SK-N-SH (cell line): ENCODE results near the gene PLCE1. TPM values are rescaled to one million over a fixed set of nuclear protein-coding genes. Genes with fewer than 3 reads are reported as not detected.

Experiments used
- CTCF ChIA-PET: fragments of 300-600, 350-600 bp; formaldehyde crosslinking; extraction: SDS; loops from one replicate; lab custom pipeline; 2021; lab: Yijun Ruan, JAX
- POLR2A ChIA-PET: fragments of 350-600 bp; sonication (Branson Sonifier 250); formaldehyde crosslinking; extraction: SDS; loops from one replicate; lab custom pipeline; 2020; ENCODE audit warnings: antibody characterized with exemption, inconsistent platforms; lab: Yijun Ruan, JAX
- DNase-seq: peaks from one replicate; pipeline ENCODE4 v3.0.0; 2012
- H2AFZ ChIP-seq: fragments of 200-600 bp; sonication (generic); 2 replicates; pipeline ENCODE4 v1.8.1; 2016; ENCODE audit warnings: antibody characterized with exemption, mild to moderate bottlenecking, low read depth
- H3F3A ChIP-seq: fragments of 200-600 bp; sonication (generic); replicated peaks from 2 replicates; pipeline ENCODE3; 2016; ENCODE audit warnings: antibody characterized with exemption, mild to moderate bottlenecking; ENCODE audit not compliant: insufficient read depth
- H3K27ac ChIP-seq, 2 experiments: fragments of 200-500 bp in 1 of 2; fragments of 200-600 bp in 1 of 2; sonication (Bioruptor generic) in 1 of 2; sonication (generic), shearing (Covaris generic) in 1 of 2; 2 replicates each; pipeline versions ENCODE4 v1.5.1 to v1.6.1; 2014 to 2016; ENCODE audit warnings: low read depth in 2 of 2, inconsistent platforms in 1 of 2, low read length in 1 of 2, mild to moderate bottlenecking in 1 of 2, mixed read lengths in 1 of 2
- H3K27me3 ChIP-seq: fragments of 200-600 bp; sonication (generic), shearing (Covaris generic); 2 replicates; pipeline ENCODE4 v1.6.1; 2016; ENCODE audit warnings: mixed run types; ENCODE audit not compliant: insufficient read depth
- H3K36me3 ChIP-seq, 2 experiments: fragments of 200-500 bp in 1 of 2; fragments of 200-600 bp in 1 of 2; sonication (Bioruptor generic) in 1 of 2; sonication (generic) in 1 of 2; replicated peaks in 1 of 2; 2 replicates each; pipeline versions ENCODE3 to v1.5.1; 2014 to 2016; ENCODE audit warnings: low read length in 1 of 2, mild to moderate bottlenecking in 1 of 2; ENCODE audit not compliant: insufficient read depth in 2 of 2, control insufficient read depth in 1 of 2
- H3K4me1 ChIP-seq, 2 experiments: fragments of 200-500 bp in 1 of 2; fragments of 200-600 bp in 1 of 2; sonication (Bioruptor generic) in 1 of 2; sonication (generic), shearing (Covaris generic) in 1 of 2; 2 replicates each; pipeline versions ENCODE4 v1.5.1 to v1.6.1; 2014 to 2016; ENCODE audit warnings: low read depth in 1 of 2, low read length in 1 of 2, mixed run types in 1 of 2; ENCODE audit not compliant: insufficient read depth in 2 of 2, control insufficient read depth in 1 of 2
- H3K4me2 ChIP-seq: fragments of 200-600 bp; sonication (generic), shearing (Covaris generic); 2 replicates; pipeline ENCODE4 v1.6.1; 2017; ENCODE audit warnings: mixed run types
- H3K4me3 ChIP-seq, 2 experiments: fragments of 200-500 bp in 1 of 2; fragments of 200-600 bp in 1 of 2; sonication (Bioruptor generic) in 1 of 2; sonication (generic), shearing (Covaris generic) in 1 of 2; 2 replicates each; pipeline versions ENCODE4 v1.5.1 to v1.8.1; 2014 to 2016; ENCODE audit warnings: low read depth in 2 of 2, inconsistent platforms in 1 of 2, low read length in 1 of 2, mild to moderate bottlenecking in 1 of 2, mixed read lengths in 1 of 2, moderate library complexity in 1 of 2
- H3K79me2 ChIP-seq: fragments of 200-600 bp; sonication (generic); 2 replicates; pipeline ENCODE4 v1.8.1; 2017; ENCODE audit warnings: mild to moderate bottlenecking; ENCODE audit not compliant: insufficient read depth
- H3K9ac ChIP-seq: fragments of 200-600 bp; sonication (generic); 2 replicates; pipeline ENCODE4 v1.6.1; 2017; ENCODE audit warnings: mixed run types
- H3K9me2 ChIP-seq: fragments of 200-600 bp; sonication (generic); 2 replicates; pipeline ENCODE4 v1.6.1; 2017; ENCODE audit warnings: mixed run types
- H3K9me3 ChIP-seq: fragments of 200-600 bp; sonication (generic); 2 replicates; pipeline ENCODE4 v1.6.1; 2017; ENCODE audit warnings: mixed run types, mild to moderate bottlenecking, moderate library complexity
- H4K20me1 ChIP-seq: fragments of 200-600 bp; sonication (generic); 2 replicates; pipeline ENCODE4 v1.6.1; 2017; ENCODE audit warnings: mild to moderate bottlenecking, mixed run types; ENCODE audit not compliant: insufficient read depth
- EP300 ChIP-seq, 2 experiments: IDR thresholded peaks; 2 replicates each; pipeline versions ENCODE4 v1.4.0 to v1.6.1; 2012; ENCODE audit warnings: borderline replicate concordance in 1 of 2, low read depth in 1 of 2, low read length in 1 of 2
- EZH2phosphoT487 ChIP-seq: fragments of 200-600 bp; sonication (generic); IDR thresholded peaks from 2 replicates; pipeline ENCODE4 v1.6.1; 2017; ENCODE audit warnings: low read depth, mixed run types, mild to moderate bottlenecking, antibody characterized with exemption, moderate library complexity, borderline replicate concordance
- FOXM1 ChIP-seq: IDR thresholded peaks from 2 replicates; pipeline ENCODE4 v1.4.0; 2012; ENCODE audit warnings: low read depth, mild to moderate bottlenecking
- MEF2A ChIP-seq: IDR thresholded peaks from 2 replicates; pipeline ENCODE4 v1.4.0; 2012; ENCODE audit warnings: low read depth, borderline replicate concordance
- PBX3 ChIP-seq: IDR thresholded peaks from 2 replicates; pipeline ENCODE4; 2012
- RAD21 ChIP-seq: IDR thresholded peaks from 2 replicates; pipeline ENCODE4 v1.6.1; 2012; ENCODE audit warnings: mild to moderate bottlenecking, low read length
- USF2 ChIP-seq: fragments of 150-350 bp; IDR thresholded peaks from 2 replicates; pipeline ENCODE4 v1.6.1; 2017; ENCODE audit warnings: antibody characterized with exemption, low read length, low read depth, borderline replicate concordance
- WGBS: methylation state at CpG from one replicate; pipeline ENCODE4 v1.1.6; 2017; ENCODE audit warnings: low lambda C conversion rate; 5-methylcytosine and 5-hydroxymethylcytosine counted together
- polyA plus RNA-seq, 3 experiments: library from polyadenylated mRNA; depleted of rRNA; stranded (reverse); fragments of >200 nt; gene quantifications; 2 replicates each; pipeline ENCODE4 v1.2.3, GENCODE V29; 2012

Gene PLCE1
- polyA plus RNA-seq, 1 of the 3 experiments (the other 2 are of a cell fraction): 1.2 TPM

- no peak for TF ChIP-seq USF2
- no peak for TF ChIP-seq MEF2A
These were observed 33.5 kb downstream of the PLCE1 start (continued) for GRCh38 chr10:94027197-94027596.

GRCh38 chr10:94029955-94030354 is 36.2 kb downstream of the PLCE1 start:
- no peaks in the 10 kb centered on the region for H3K9me2 ChIP-seq
- no peak overlapping the region for H3K4me3 ChIP-seq
- no peaks in the 10 kb centered on the region for H3K27me3 ChIP-seq
- no peaks in the 10 kb centered on the region for H3K36me3 ChIP-seq
- POLR2A ChIA-PET: no interaction called here
- no peaks in the 10 kb centered on the region; the same call in 1 of the 2 replicates for H3K9me3 ChIP-seq
- DNase-seq: no peak
- no peaks in the 10 kb centered on the region for H3K79me2 ChIP-seq
- no peak for TF ChIP-seq EZH2phosphoT487
- no peak for TF ChIP-seq FOXM1
- no peak for TF ChIP-seq EP300 (IDR thresholded peaks at IDR 0.05; ENCODE audit: borderline replicate concordance in 1 of 2, low read depth in 1 of 2, low read length in 1 of 2)
- no peak for TF ChIP-seq PBX3
- H3K27ac ChIP-seq: no peak overlapping the region
- H3K4me1 ChIP-seq: no peaks in the 10 kb centered on the region
- CTCF ChIA-PET: no interaction called here
- H3F3A ChIP-seq: no peaks in the 10 kb centered on the region
- H3K4me2 ChIP-seq: no peak overlapping the region
- H4K20me1 ChIP-seq: no peaks in the 10 kb centered on the region
- no peak overlapping the region for H3K9ac ChIP-seq
- H2AFZ ChIP-seq: no peak overlapping the region

- no peak overlapping the region for H3K4me3 ChIP-seq
- H3K9ac ChIP-seq: no peak overlapping the region
- 70% methylated on average over 3 of the region's 3 CpGs for WGBS
- H3K4me1 ChIP-seq: peaks cover 0 to 3% of the 10 kb centered on the region in 2 experiments; a peak in 1 of 4 replicates
- no peak for TF ChIP-seq RAD21
- H4K20me1 ChIP-seq: no peaks in the 10 kb centered on the region
- POLR2A ChIA-PET: no interaction called here
- no peaks in the 10 kb centered on the region for H3K79me2 ChIP-seq
- H3F3A ChIP-seq: no peaks in the 10 kb centered on the region
- H3K36me3 ChIP-seq: no peaks in the 10 kb centered on the region
- H3K9me3 ChIP-seq: no peaks in the 10 kb centered on the region
- no peak overlapping the region for H2AFZ ChIP-seq
- no peaks in the 10 kb centered on the region for H3K27me3 ChIP-seq
- H3K4me2 ChIP-seq: no peak overlapping the region
- no peaks in the 10 kb centered on the region for H3K9me2 ChIP-seq
- CTCF ChIA-PET: no interaction called here
- no peak overlapping the region for H3K27ac ChIP-seq
- no peak for DNase-seq
These were observed 42.4 kb downstream of the PLCE1 start for GRCh38 chr10:94035982-94036765.
